SU-DHL-6 (cell line): ENCODE results near the gene DIP2C.
"Not testable (repeated sequence)": the region's sequence is repeated elsewhere in the genome, so short reads cannot be mapped to it uniquely, and the experiment has no call there.

Source experiments
- H2AFZ ChIP-seq: fragments of 200-600 bp; sonication (generic); 2 replicates; pipeline ENCODE4 v1.6.1; 2014; ENCODE audit warnings: low read depth, mild to moderate bottlenecking, moderate library complexity, mixed read lengths, antibody characterized with exemption, low read length; ENCODE audit not compliant: severe bottlenecking
- H3F3A ChIP-seq: fragments of 200-600 bp; shearing (Covaris generic); 2 replicates; pipeline ENCODE4 v1.6.0; 2016; ENCODE audit warnings: antibody characterized with exemption, mild to moderate bottlenecking; ENCODE audit not compliant: insufficient read depth
- H3K27ac ChIP-seq: fragments of 200-600 bp; sonication (generic); 2 replicates; pipeline ENCODE4 v1.5.1; 2016; ENCODE audit warnings: low read depth, mild to moderate bottlenecking, low read length, moderate library complexity, mixed read lengths
- H3K27me3 ChIP-seq: fragments of 200-600 bp; sonication (generic), shearing (Covaris generic); 2 replicates; pipeline ENCODE4 v1.6.0; 2014; ENCODE audit warnings: mild to moderate bottlenecking, low read length
- H3K36me3 ChIP-seq: fragments of 200-600 bp; sonication (generic); 2 replicates; pipeline ENCODE4 v1.6.1; 2014; ENCODE audit warnings: mild to moderate bottlenecking, low read length, mixed read lengths
- H3K4me2 ChIP-seq: fragments of 300-600, 200-600 bp; shearing (Covaris generic), sonication (generic); 2 replicates; pipeline ENCODE4 v1.6.0; 2014; ENCODE audit warnings: low read length, low read depth, mild to moderate bottlenecking; ENCODE audit not compliant: poor library complexity, severe bottlenecking
- H3K4me3 ChIP-seq: fragments of 200-600 bp; sonication (generic); 2 replicates; pipeline ENCODE4 v1.5.1; 2014; ENCODE audit warnings: antibody characterized with exemption, low read length, mild to moderate bottlenecking, mixed read lengths; ENCODE audit not compliant: insufficient read depth, poor library complexity, severe bottlenecking
- H3K79me2 ChIP-seq: fragments of 200-600 bp; sonication (generic); 2 replicates; pipeline ENCODE4 v1.6.1; 2014; ENCODE audit warnings: mild to moderate bottlenecking, low read length, moderate library complexity; ENCODE audit not compliant: insufficient read depth
- H3K9ac ChIP-seq: fragments of 200-600 bp; sonication (generic); 2 replicates; pipeline ENCODE4 v1.7.0; 2014; ENCODE audit warnings: mild to moderate bottlenecking, low read length
- H3K9me2 ChIP-seq: fragments of 200-600 bp; sonication (generic); replicated peaks from 2 replicates; pipeline ENCODE4 v1.6.1; 2014; ENCODE audit warnings: low read length; ENCODE audit not compliant: insufficient read depth
- H3K9me3 ChIP-seq: fragments of 200-600 bp; sonication (generic); 2 replicates; pipeline ENCODE4 v1.6.1; 2014; ENCODE audit warnings: low read length, mixed read lengths; ENCODE audit not compliant: insufficient read depth
- H4K20me1 ChIP-seq: fragments of 200-600 bp; sonication (generic); 2 replicates; pipeline ENCODE4 v1.6.1; 2014; ENCODE audit warnings: low read depth, mild to moderate bottlenecking, antibody characterized with exemption, low read length, moderate library complexity, mixed read lengths
- EZH2phosphoT487 ChIP-seq: fragments of 200-600 bp; sonication (generic), shearing (Covaris generic); conservative IDR thresholded peaks from 2 replicates; pipeline ENCODE4 v1.6.1; 2018; ENCODE audit warnings: mild to moderate bottlenecking, antibody characterized with exemption, low read length, moderate library complexity, mixed read lengths
- TF ChIP-seq, protein P1 (sequence below): fragments of 200-600 bp; sonication (generic); IDR thresholded peaks from one replicate; pipeline ENCODE4 v1.5.1; 2017; ENCODE audit warnings: antibody characterized with exemption, mild to moderate bottlenecking, low read length, moderate library complexity; ENCODE audit not compliant: insufficient read depth, poor library complexity, severe bottlenecking

DIP2C gene

DNA sequence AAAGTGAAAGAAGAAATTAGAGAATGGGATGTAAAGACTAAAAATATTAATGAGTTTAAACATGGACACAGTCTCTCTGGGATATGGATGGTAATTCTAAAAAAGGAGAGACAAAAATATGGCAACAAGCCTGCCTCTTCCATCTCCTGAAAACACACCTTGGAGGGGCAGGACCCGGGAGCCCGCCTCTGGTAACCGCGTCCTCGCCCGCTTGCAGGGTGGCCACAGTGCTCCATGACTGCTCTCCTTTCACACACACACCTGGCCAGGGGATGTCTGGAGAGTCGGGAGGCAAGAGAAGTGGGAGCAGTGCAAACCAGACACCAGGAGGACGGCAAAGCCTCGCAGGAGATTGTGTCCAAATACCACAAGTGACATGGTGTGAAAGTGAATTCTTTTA is 387.9 kb downstream of the DIP2C start:
- no peaks in the 10 kb centered on the region for H3F3A ChIP-seq
- H3K9ac ChIP-seq, result no peak overlapping the region
- H4K20me1 ChIP-seq, result no peaks in the 10 kb centered on the region
- TF ChIP-seq EZH2phosphoT487, result no peak
- no peak overlapping the region for H3K4me2 ChIP-seq
- no peaks in the 10 kb centered on the region for H3K79me2 ChIP-seq
- no peaks in the 10 kb centered on the region for H3K9me2 ChIP-seq
- H3K36me3 ChIP-seq, result no peaks in the 10 kb centered on the region
- H2AFZ ChIP-seq, result no peak overlapping the region
- no peak overlapping the region for H3K27ac ChIP-seq
- no peak overlapping the region for H3K4me3 ChIP-seq
- no peaks in the 10 kb centered on the region for H3K9me3 ChIP-seq
- no peaks in the 10 kb centered on the region for H3K27me3 ChIP-seq

DNA sequence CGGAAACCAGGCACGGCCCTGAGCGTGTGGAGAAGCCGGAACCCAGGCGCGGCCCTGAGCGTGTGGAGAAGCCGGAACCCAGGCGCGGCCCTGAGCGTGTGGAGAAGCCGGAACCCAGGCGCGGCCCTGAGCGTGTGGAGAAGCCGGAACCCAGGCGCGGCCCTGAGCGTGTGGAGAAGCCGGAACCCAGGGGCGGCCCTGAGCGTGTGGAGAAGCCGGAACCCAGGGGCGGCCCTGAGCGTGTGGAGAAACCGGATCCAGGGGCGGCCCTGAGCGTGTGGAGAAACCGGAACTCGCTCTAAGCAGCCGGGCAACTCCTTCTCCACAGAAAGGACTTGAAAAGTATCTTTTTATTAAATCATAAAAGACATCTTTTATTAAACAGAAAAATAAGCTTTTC is 388.9 kb downstream of the DIP2C start:
- not testable (repeated sequence) for H3F3A ChIP-seq, H3K9ac ChIP-seq, H3K4me2 ChIP-seq

DNA sequence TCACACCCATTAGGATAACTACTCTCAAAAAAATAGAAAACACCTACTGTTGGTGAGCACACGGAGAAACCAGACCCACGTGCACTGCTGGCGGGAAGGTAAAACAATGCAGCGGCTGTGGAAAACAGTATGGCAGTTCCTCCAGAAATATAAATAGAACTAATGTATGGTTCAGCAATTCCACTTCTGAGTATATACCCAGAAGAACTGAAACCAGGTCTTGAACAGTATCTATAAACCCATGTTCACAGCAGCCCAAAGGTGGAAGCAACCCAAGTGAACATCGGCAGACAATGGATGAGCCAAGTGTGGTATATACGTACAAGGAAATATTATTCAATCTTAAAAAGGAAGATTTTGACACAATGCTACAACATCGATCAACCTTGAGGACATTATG is 389.5 kb downstream of the DIP2C start:
- H3K9ac ChIP-seq, result no peak overlapping the region
- no peak overlapping the region for H2AFZ ChIP-seq
- H3K36me3 ChIP-seq, result no peaks in the 10 kb centered on the region
- no peak overlapping the region for H3K27ac ChIP-seq
- H3K79me2 ChIP-seq, result no peaks in the 10 kb centered on the region
- H3K4me2 ChIP-seq, result no peak overlapping the region
- H3K4me3 ChIP-seq, result no peak overlapping the region
- H3K27me3 ChIP-seq, result no peaks in the 10 kb centered on the region
- no peaks in the 10 kb centered on the region for H4K20me1 ChIP-seq
- no peaks in the 10 kb centered on the region for H3F3A ChIP-seq
- H3K9me2 ChIP-seq, result no peaks in the 10 kb centered on the region
- H3K9me3 ChIP-seq, result no peaks in the 10 kb centered on the region
- TF ChIP-seq EZH2phosphoT487, result no peak
- TF ChIP-seq, protein P1, sequence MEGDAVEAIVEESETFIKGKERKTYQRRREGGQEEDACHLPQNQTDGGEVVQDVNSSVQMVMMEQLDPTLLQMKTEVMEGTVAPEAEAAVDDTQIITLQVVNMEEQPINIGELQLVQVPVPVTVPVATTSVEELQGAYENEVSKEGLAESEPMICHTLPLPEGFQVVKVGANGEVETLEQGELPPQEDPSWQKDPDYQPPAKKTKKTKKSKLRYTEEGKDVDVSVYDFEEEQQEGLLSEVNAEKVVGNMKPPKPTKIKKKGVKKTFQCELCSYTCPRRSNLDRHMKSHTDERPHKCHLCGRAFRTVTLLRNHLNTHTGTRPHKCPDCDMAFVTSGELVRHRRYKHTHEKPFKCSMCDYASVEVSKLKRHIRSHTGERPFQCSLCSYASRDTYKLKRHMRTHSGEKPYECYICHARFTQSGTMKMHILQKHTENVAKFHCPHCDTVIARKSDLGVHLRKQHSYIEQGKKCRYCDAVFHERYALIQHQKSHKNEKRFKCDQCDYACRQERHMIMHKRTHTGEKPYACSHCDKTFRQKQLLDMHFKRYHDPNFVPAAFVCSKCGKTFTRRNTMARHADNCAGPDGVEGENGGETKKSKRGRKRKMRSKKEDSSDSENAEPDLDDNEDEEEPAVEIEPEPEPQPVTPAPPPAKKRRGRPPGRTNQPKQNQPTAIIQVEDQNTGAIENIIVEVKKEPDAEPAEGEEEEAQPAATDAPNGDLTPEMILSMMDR, result no peak

More for the DNA sequence above, 388.9 kb downstream of the DIP2C start:
- not testable (repeated sequence) for H3K9me2 ChIP-seq, H3K36me3 ChIP-seq, H3K27me3 ChIP-seq, H3K9me3 ChIP-seq, H3K4me3 ChIP-seq, H3K27ac ChIP-seq, H2AFZ ChIP-seq, H4K20me1 ChIP-seq, H3K79me2 ChIP-seq

DNA sequence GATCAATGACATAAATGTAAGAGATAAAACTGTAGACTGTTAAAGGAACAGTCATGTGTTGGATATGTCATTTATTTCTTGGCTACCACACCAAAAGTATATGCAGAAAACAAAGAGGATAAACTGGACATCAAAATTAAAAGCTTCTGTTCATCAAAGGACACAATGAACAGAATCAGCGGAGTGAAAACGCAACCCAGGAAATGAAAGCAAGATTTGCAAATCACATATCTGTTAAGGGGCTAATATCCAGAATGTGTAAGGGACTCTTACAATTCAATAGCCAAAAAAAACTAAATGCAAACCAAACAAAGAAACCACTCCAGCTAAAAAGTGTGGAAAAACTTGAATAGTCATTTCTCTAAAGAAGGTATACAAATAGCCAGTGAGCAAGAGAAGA is 390.0 kb downstream of the DIP2C start:
- no peaks in the 10 kb centered on the region for H3F3A ChIP-seq
- H3K4me2 ChIP-seq, result no peak overlapping the region
- no peaks in the 10 kb centered on the region for H3K36me3 ChIP-seq
- H3K9ac ChIP-seq, result no peak overlapping the region
- H3K27ac ChIP-seq, result no peak overlapping the region
- no peak overlapping the region for H2AFZ ChIP-seq
- no peaks in the 10 kb centered on the region for H3K9me2 ChIP-seq
- TF ChIP-seq, protein P1, result no peak
- TF ChIP-seq EZH2phosphoT487, result no peak
- H3K79me2 ChIP-seq, result no peaks in the 10 kb centered on the region
- no peaks in the 10 kb centered on the region for H3K9me3 ChIP-seq
- no peaks in the 10 kb centered on the region for H3K27me3 ChIP-seq
- no peaks in the 10 kb centered on the region for H4K20me1 ChIP-seq
- no peak overlapping the region for H3K4me3 ChIP-seq
